H1 (cell line): ENCODE results near the gene TBC1D22A. TPM values are rescaled to one million over a fixed set of nuclear protein-coding genes. Genes with fewer than 3 reads are reported as not detected.

Experiments used
- CTCF ChIA-PET: fragments of 300-600 bp; sonication (Branson Sonifier 250); formaldehyde crosslinking; loops from one replicate; lab custom pipeline; 2021; ENCODE audit not compliant: partially characterized antibody; lab: Charles Lee
- POLR2A ChIA-PET: fragments of 300-600 bp; sonication (Branson Sonifier 250); formaldehyde crosslinking; loops from one replicate; lab custom pipeline; 2021; ENCODE audit warnings: inconsistent platforms; ENCODE audit not compliant: partially characterized antibody; lab: Charles Lee
- DNase-seq, 2 experiments: peaks; one replicate each; pipeline versions ENCODE4 v3.0.0 to v3.0.0-alpha.2; 2010 to 2022; ENCODE audit warnings: low spot score in 2 of 2, low read depth in 1 of 2, mixed read lengths in 1 of 2
- FAIRE-seq: peaks from 2 replicates; lab custom pipeline; 2011; peaks lifted over from hg19 to GRCh38; lab: Jason Lieb, UNC
- H2AFZ ChIP-seq: 2 replicates; pipeline ENCODE4 v1.8.1; 2012; ENCODE audit warnings: low read length, inconsistent platforms
- H2AK5ac ChIP-seq: 2 replicates; pipeline ENCODE4 v1.6.1; 2013; ENCODE audit warnings: low read depth, low read length
- H2BK120ac ChIP-seq: replicated peaks from 2 replicates; pipeline ENCODE3; 2013; ENCODE audit warnings: low read depth, low read length, inconsistent platforms
- H2BK12ac ChIP-seq: 2 replicates; pipeline ENCODE4 v1.6.1; 2013; ENCODE audit warnings: low read depth, low read length
- H2BK15ac ChIP-seq: 2 replicates; pipeline ENCODE4 v1.6.1; 2013; ENCODE audit warnings: low read length
- H2BK20ac ChIP-seq: 2 replicates; pipeline ENCODE4 v1.6.1; 2013; ENCODE audit warnings: low read length
- H2BK5ac ChIP-seq: 2 replicates; pipeline ENCODE4 v1.6.1; 2013; ENCODE audit warnings: low read depth, low read length
- H3K14ac ChIP-seq: 2 replicates; pipeline ENCODE4 v1.6.1; 2013; ENCODE audit warnings: inconsistent platforms; ENCODE audit not compliant: insufficient read length
- H3K18ac ChIP-seq: 2 replicates; pipeline ENCODE4 v1.6.1; 2013; ENCODE audit warnings: low read length; ENCODE audit errors: extremely low read depth
- H3K23ac ChIP-seq: 2 replicates; pipeline ENCODE4 v1.6.1; 2013; ENCODE audit warnings: inconsistent platforms; ENCODE audit not compliant: insufficient read length
- H3K23me2 ChIP-seq: 2 replicates; pipeline ENCODE4 v1.6.1; 2013; ENCODE audit warnings: low read depth, low read length
- H3K27ac ChIP-seq: 2 replicates; pipeline ENCODE4 v1.6.1; 2011; ENCODE audit warnings: low read depth, low read length, inconsistent platforms
- H3K27me3 ChIP-seq, 4 experiments: replicated peaks in 1 of 4; 1 replicate in 1 of 4; 2 replicates in 3 of 4; pipeline versions ENCODE4 v1.6.1 to v1.8.1; 2011 to 2013; ENCODE audit warnings: low read length in 3 of 4, mild to moderate bottlenecking in 3 of 4, inconsistent platforms in 2 of 4, mixed read lengths in 2 of 4, moderate library complexity in 1 of 4; ENCODE audit not compliant: control insufficient read depth in 3 of 4, insufficient read depth in 3 of 4; ENCODE audit errors: extremely low read depth in 1 of 4
- H3K36me3 ChIP-seq, 4 experiments: 2 replicates each; pipeline versions ENCODE4 v1.6.1 to v1.8.1; 2011 to 2013; ENCODE audit warnings: mild to moderate bottlenecking in 4 of 4, low read length in 3 of 4, moderate library complexity in 2 of 4, control low read depth in 1 of 4, inconsistent platforms in 1 of 4; ENCODE audit not compliant: insufficient read depth in 4 of 4, control insufficient read depth in 2 of 4
- H3K4ac ChIP-seq: replicated peaks from 2 replicates; pipeline ENCODE3; 2013; ENCODE audit warnings: low read length, low read depth, mixed read lengths, inconsistent platforms; ENCODE audit not compliant: insufficient read length
- H3K4me1 ChIP-seq, 4 experiments: replicated peaks in 1 of 4; 1 replicate in 1 of 4; 2 replicates in 3 of 4; pipeline versions ENCODE4 v1.6.1 to v1.8.1; 2011 to 2013; ENCODE audit warnings: low read length in 3 of 4, inconsistent platforms in 2 of 4, mixed read lengths in 1 of 4; ENCODE audit not compliant: insufficient read depth in 4 of 4, control insufficient read depth in 3 of 4
- H3K4me2 ChIP-seq, 2 experiments: 2 replicates each; pipeline versions ENCODE4 v1.6.1 to v1.8.1; 2011 to 2013; ENCODE audit warnings: low read depth in 2 of 2, low read length in 2 of 2, control low read depth in 1 of 2, inconsistent platforms in 1 of 2, mild to moderate bottlenecking in 1 of 2; ENCODE audit not compliant: insufficient read depth in 1 of 2
- H3K4me3 ChIP-seq, 4 experiments: fragments of 200-600, 300-600 bp in 1 of 4; sonication (generic), shearing (Covaris generic), sonication (Bioruptor Twin) in 1 of 4; 2 replicates each; pipeline versions ENCODE4 v1.5.1 to v1.8.1; 2011 to 2016; ENCODE audit warnings: low read length in 4 of 4, low read depth in 3 of 4, control low read depth in 2 of 4, inconsistent platforms in 2 of 4, mild to moderate bottlenecking in 2 of 4, mixed read lengths in 1 of 4, moderate library complexity in 1 of 4; ENCODE audit not compliant: insufficient read depth in 2 of 4; ENCODE audit errors: extremely low read depth in 1 of 4
- H3K56ac ChIP-seq: replicated peaks from 2 replicates; pipeline ENCODE3; 2013; ENCODE audit warnings: low read depth, mild to moderate bottlenecking, mixed read lengths, low read length, inconsistent platforms; ENCODE audit not compliant: insufficient read length
- H3K79me1 ChIP-seq: 2 replicates; pipeline ENCODE4 v1.6.1; 2013; ENCODE audit warnings: low read depth, low read length, control low read depth
- H3K79me2 ChIP-seq, 2 experiments: 2 replicates each; pipeline versions ENCODE4 v1.6.1 to v1.8.1; 2012 to 2013; ENCODE audit warnings: low read length in 2 of 2, mild to moderate bottlenecking in 2 of 2, inconsistent platforms in 1 of 2; ENCODE audit not compliant: insufficient read depth in 2 of 2, control insufficient read depth in 1 of 2
- H3K9ac ChIP-seq, 4 experiments: replicated peaks in 1 of 4; 1 replicate in 1 of 4; 2 replicates in 3 of 4; pipeline versions ENCODE4 v1.6.1 to v1.8.1; 2011 to 2013; ENCODE audit warnings: low read depth in 3 of 4, low read length in 3 of 4, control low read depth in 2 of 4, mild to moderate bottlenecking in 2 of 4, moderate library complexity in 2 of 4, inconsistent platforms in 1 of 4; ENCODE audit errors: extremely low read depth in 1 of 4
- H3K9me3 ChIP-seq, 2 experiments: 2 replicates each; pipeline versions ENCODE4 v1.6.1 to v1.8.1; 2012 to 2013; ENCODE audit warnings: mild to moderate bottlenecking in 2 of 2, moderate library complexity in 2 of 2, control low read depth in 1 of 2, inconsistent platforms in 1 of 2, low read depth in 1 of 2, low read length in 1 of 2, mixed read lengths in 1 of 2; ENCODE audit not compliant: insufficient read depth in 2 of 2
- H4K20me1 ChIP-seq, 2 experiments: replicated peaks in 1 of 2; 2 replicates each; pipeline versions ENCODE3 to v1.8.1; 2011 to 2013; ENCODE audit warnings: inconsistent platforms in 2 of 2, low read length in 2 of 2, mild to moderate bottlenecking in 1 of 2; ENCODE audit not compliant: insufficient read depth in 2 of 2, control insufficient read depth in 1 of 2
- H4K5ac ChIP-seq: 2 replicates; pipeline ENCODE4 v1.6.1; 2013; ENCODE audit warnings: low read length, low read depth, mixed read lengths, inconsistent platforms; ENCODE audit not compliant: insufficient read length
- H4K8ac ChIP-seq: 2 replicates; pipeline ENCODE4 v1.8.0; 2013; ENCODE audit warnings: mild to moderate bottlenecking, moderate library complexity, low read length, inconsistent platforms; ENCODE audit not compliant: insufficient read depth; ENCODE audit errors: extremely low read depth
- H4K91ac ChIP-seq: replicated peaks from 2 replicates; pipeline ENCODE3; 2013; ENCODE audit warnings: low read length, mixed read lengths, inconsistent platforms; ENCODE audit not compliant: insufficient read length
- BCL11A ChIP-seq, 2 experiments: IDR thresholded peaks; one replicate each; pipeline ENCODE4 v1.6.1; 2011; ENCODE audit warnings: low read depth in 2 of 2, low read length in 2 of 2, mild to moderate bottlenecking in 2 of 2
- CHD1 ChIP-seq: IDR thresholded peaks from 2 replicates; pipeline ENCODE4 v1.6.1; 2012; ENCODE audit warnings: low read depth, low read length, improper control_type of control experiment
- CHD2 ChIP-seq: IDR thresholded peaks from 2 replicates; pipeline ENCODE4 v1.6.1; 2012; ENCODE audit warnings: low read length, improper control_type of control experiment
- CTBP2 ChIP-seq: IDR thresholded peaks from 2 replicates; pipeline ENCODE4 v1.7.0; 2011; ENCODE audit warnings: borderline replicate concordance, mild to moderate bottlenecking, moderate library complexity, mixed read lengths, low read length; ENCODE audit not compliant: insufficient read depth, insufficient read length
- EP300 ChIP-seq, 2 experiments: IDR thresholded peaks; 1 replicate in 1 of 2; 2 replicates in 1 of 2; pipeline ENCODE4 v1.6.1; 2011 to 2012; ENCODE audit warnings: low read depth in 2 of 2, low read length in 2 of 2, mild to moderate bottlenecking in 2 of 2, borderline replicate concordance in 1 of 2, inconsistent platforms in 1 of 2, moderate library complexity in 1 of 2
- HDAC6 ChIP-seq: IDR thresholded peaks from one replicate; pipeline ENCODE4 v1.7.1; 2012; ENCODE audit warnings: low read depth, mild to moderate bottlenecking, inconsistent platforms, low read length, moderate library complexity
- POLR2AphosphoS5 ChIP-seq: IDR thresholded peaks from 2 replicates; pipeline ENCODE4 v1.6.1; 2011; ENCODE audit warnings: low read depth, low read length
- RAD21 ChIP-seq, 2 experiments: IDR thresholded peaks in 1 of 2; conservative IDR thresholded peaks in 1 of 2; 2 replicates each; pipeline ENCODE4 v1.6.1; 2011; ENCODE audit warnings: low read depth in 2 of 2, low read length in 2 of 2, improper control_type of control experiment in 1 of 2, inconsistent platforms in 1 of 2, mild to moderate bottlenecking in 1 of 2, moderate library complexity in 1 of 2
- RBBP5 ChIP-seq: IDR thresholded peaks from 2 replicates; pipeline ENCODE4 v1.7.1; 2012; ENCODE audit warnings: low read depth, mild to moderate bottlenecking, inconsistent platforms, low read length, moderate library complexity, borderline replicate concordance
- WGBS, 2 experiments: shearing (Covaris generic) in 1 of 2; methylation state at CpG; one replicate each; pipeline versions ENCODE4 v1.1.6 to v1.1.7; 2013 to 2015; ENCODE audit warnings: low lambda C conversion rate in 2 of 2, mixed read lengths in 2 of 2, inconsistent platforms in 1 of 2, low coverage in 1 of 2, missing lambda C conversion rate in 1 of 2; ENCODE audit not compliant: insufficient replicate concordance in 2 of 2, insufficient coverage in 1 of 2, insufficient read length in 1 of 2; ENCODE audit errors: extremely low coverage in 1 of 2, missing lambda C conversion rate in 1 of 2; 5-methylcytosine and 5-hydroxymethylcytosine counted together
- polyA plus RNA-seq, 7 experiments: library from polyadenylated mRNA; depleted of rRNA in 3 of 7; stranded (reverse) in 5 of 7; unstranded in 2 of 7; fragments of >200 nt in 5 of 7; fragments of 200-250 nt in 2 of 7; gene quantifications; 1 replicate in 5 of 7; 2 replicates in 1 of 7; 4 replicates in 1 of 7; pipeline versions ENCODE4 v1.2.1 to v1.2.3, GENCODE V29; 2011 to 2013; ENCODE audit warnings: missing spikeins in 2 of 7, mixed read lengths in 2 of 7
- total RNA-seq: library from RNA; stranded (reverse); fragmentation: NEBNext Ultra II Directional; extraction: Animal tissue kit (Norgen Biotek cat#: 25700); gene quantifications from 2 replicates; pipeline ENCODE4 v1.2.1, GENCODE V29; 2021
- TF ChIP-seq, protein P1 (sequence below): IDR thresholded peaks from 2 replicates; pipeline ENCODE4 v1.6.1; 2011; ENCODE audit warnings: low read length, improper control_type of control experiment

The TBC1D22A gene
- total and polyA plus RNA-seq, 2 of the 8 experiments (the other 6 are each of a cell fraction or from before 2014, with no cell fraction given): 11.9 to 18.4 TPM

- no peak overlapping the region for H4K91ac ChIP-seq
- H2BK20ac ChIP-seq: no peak overlapping the region
- H3K4ac ChIP-seq: no peak overlapping the region
- CTCF ChIA-PET: no interaction called here
- no peak for TF ChIP-seq HDAC6
- no peak for TF ChIP-seq EP300 (IDR thresholded peaks at IDR 0.05; ENCODE audit: borderline replicate concordance in 1 of 2, low read depth in 2 of 2, low read length in 2 of 2)
- TF ChIP-seq POLR2AphosphoS5: no peak
- no peak for TF ChIP-seq CTBP2
- no peak for TF ChIP-seq CHD2
- TF ChIP-seq RAD21 (IDR thresholded peaks at IDR 0.05 in 1 of 2, conservative IDR thresholded peaks at IDR 0.05 in 1 of 2; ENCODE audit: low read depth in 2 of 2, low read length in 2 of 2): no peak
- no peak for TF ChIP-seq RBBP5
- TF ChIP-seq, protein P1, sequence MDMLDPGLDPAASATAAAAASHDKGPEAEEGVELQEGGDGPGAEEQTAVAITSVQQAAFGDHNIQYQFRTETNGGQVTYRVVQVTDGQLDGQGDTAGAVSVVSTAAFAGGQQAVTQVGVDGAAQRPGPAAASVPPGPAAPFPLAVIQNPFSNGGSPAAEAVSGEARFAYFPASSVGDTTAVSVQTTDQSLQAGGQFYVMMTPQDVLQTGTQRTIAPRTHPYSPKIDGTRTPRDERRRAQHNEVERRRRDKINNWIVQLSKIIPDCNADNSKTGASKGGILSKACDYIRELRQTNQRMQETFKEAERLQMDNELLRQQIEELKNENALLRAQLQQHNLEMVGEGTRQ: no peak
- no peak for TF ChIP-seq CHD1
- TF ChIP-seq BCL11A (IDR thresholded peaks at IDR 0.05; ENCODE audit: low read depth in 2 of 2, low read length in 2 of 2): no peak
- TF ChIP-seq, all 59 proteins: peak for 0
- H2BK12ac ChIP-seq: no peak overlapping the region
- H4K5ac ChIP-seq: no peak overlapping the region
- H2BK5ac ChIP-seq: no peak overlapping the region
- no peak overlapping the region for H4K8ac ChIP-seq
- no peak overlapping the region for H3K14ac ChIP-seq
- no peaks in the 10 kb centered on the region for H3K79me1 ChIP-seq
- no peak overlapping the region for H3K18ac ChIP-seq
- H3K23ac ChIP-seq: no peak overlapping the region
- no peaks in the 10 kb centered on the region for H3K4me1 ChIP-seq
- no peak overlapping the region for H2BK120ac ChIP-seq
- H3K27ac ChIP-seq: no peak overlapping the region
- H3K56ac ChIP-seq: no peak overlapping the region
- no peak overlapping the region for H3K4me3 ChIP-seq
- POLR2A ChIA-PET: no interaction called here
- H2AK5ac ChIP-seq: no peak overlapping the region
- H4K20me1 ChIP-seq: no peaks in the 10 kb centered on the region
- peaks cover 27 to 60% of the 10 kb centered on the region in 2 experiments for H3K9me3 ChIP-seq
- no peak overlapping the region for H3K4me2 ChIP-seq
- H3K23me2 ChIP-seq: no peaks in the 10 kb centered on the region
- no peak for DNase-seq
- H2AFZ ChIP-seq: no peak overlapping the region
- 87% methylated on average over 16 of the region's 17 CpGs; no CpG with 5 or more reads in 1 of the 2 experiments for WGBS, 2 experiments
- no peaks in the 10 kb centered on the region for H3K36me3 ChIP-seq
- FAIRE-seq: no peak
- H2BK15ac ChIP-seq: no peak overlapping the region
- H3K27me3 ChIP-seq: no peaks in the 10 kb centered on the region
- H3K9ac ChIP-seq: no peak overlapping the region
- no peaks in the 10 kb centered on the region for H3K79me2 ChIP-seq
Measured at GRCh38 chr22:47188261-47189055, 426.0 kb downstream of the TBC1D22A start.
